Endometrial microvascular endothelial cells (primary cell): ENCODE data around the gene ATXN7L2. TPM values are rescaled to one million over a fixed set of nuclear protein-coding genes. Genes with fewer than 3 reads are reported as not detected.

Experiments used
- in situ Hi-C: cut with HindIII; loops from 2 replicates; pipeline ENCODE4 v1.10.0; 2017; ENCODE audit warnings: low sequenced_read_pairs, low pct_unique_long_range_greater_than_20kb; ENCODE audit errors: inconsistent ontology term
- total RNA-seq: library from RNA; depleted of rRNA; stranded (reverse); fragments of >200 nt; gene quantifications from one replicate; pipeline ENCODE4 v1.2.3, GENCODE V29; 2015; ENCODE audit errors: inconsistent ontology term

Gene ATXN7L2
- total RNA-seq, 1 donor from 2014 or later = 3.5 TPM

DNA sequence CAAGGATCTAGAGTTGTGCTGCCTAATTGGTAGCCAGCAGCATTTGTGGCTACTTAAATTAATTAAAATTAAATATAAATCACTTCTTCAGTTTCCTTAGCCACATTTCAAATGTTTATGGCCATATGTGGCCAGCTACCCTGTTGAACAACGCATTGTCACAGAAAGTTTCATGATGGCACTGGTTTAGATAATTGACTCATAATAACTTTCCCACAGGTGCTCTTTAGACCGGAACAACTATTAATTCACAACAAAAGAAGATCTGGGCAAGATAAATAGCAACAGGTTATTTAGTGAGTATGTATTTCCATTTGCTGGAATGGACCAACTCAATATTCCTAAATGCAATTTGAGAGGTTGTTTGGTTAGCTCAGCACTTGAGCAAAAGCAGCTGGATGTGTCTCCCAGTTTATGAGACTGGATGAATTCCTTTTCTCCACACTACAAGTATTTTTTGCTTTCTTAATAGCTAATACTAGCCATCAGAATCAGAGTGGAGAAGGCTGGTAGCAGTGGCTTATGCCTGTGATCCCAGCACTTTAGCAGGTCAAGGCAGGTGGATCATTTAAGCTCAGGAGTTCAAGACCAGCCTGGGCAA lies 29.5 kb downstream of the ATXN7L2 start:
- in situ Hi-C loops = no loop called here

DNA sequence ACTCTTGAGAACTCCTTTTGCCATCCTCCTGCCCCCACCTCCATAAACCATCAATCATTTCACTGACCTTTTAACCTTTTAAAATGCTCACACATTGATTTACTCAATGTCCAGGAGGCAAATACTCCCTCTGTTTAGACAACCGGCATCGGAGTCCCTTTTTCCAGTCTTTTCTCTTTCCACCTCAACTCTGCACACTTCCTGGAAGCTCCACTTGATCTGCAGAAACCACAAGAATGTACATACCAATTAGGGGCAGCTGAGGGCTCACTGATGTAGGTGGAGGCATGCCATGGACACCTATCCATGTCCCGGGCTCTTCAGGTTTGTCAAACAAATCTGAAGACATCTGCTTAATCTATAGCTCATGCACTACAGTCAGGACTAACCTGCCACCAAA lies 31.1 kb downstream of the ATXN7L2 start:
- in situ Hi-C loops = no loop called here

DNA sequence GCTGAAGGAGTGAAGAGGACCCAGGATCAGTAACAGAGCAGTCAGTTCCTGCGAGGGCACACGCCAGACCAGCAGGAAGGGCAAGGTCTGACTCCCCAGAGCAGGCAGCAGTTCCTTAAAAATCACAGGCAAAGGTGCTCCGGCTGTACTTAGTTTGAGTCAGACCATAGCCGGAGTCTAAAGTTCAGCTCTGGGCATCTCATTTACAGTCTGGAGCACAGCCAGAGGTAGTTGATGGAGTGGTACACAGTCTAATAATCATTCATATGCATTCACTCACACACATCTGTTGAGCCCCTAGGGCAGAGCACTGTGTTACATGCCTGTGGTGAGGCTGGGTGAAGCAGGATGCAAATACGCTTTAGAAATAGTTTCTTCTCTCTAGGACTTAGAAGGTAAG lies 33.2 kb downstream of the ATXN7L2 start:
- in situ Hi-C loops = no loop called here

DNA sequence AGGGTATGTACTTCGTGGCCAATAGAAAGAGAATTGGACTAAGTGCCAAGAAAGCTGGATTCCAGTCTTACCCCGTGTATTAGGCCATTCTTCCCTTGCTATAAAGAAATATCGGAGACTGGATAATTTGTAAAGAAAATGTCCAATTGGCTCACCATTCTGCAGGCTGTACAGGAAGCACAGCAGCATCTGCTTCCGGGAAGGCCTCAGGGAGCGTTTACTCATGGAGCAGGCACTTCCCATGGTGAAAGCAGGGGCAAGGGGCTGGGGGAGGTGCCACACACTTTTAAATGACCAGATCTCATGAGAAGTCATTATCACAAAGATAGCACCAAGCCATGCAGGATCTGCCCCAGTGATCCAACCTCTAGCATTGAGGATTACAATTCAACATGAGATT lies 33.6 kb downstream of the ATXN7L2 start:
- in situ Hi-C loops = no loop called here

DNA sequence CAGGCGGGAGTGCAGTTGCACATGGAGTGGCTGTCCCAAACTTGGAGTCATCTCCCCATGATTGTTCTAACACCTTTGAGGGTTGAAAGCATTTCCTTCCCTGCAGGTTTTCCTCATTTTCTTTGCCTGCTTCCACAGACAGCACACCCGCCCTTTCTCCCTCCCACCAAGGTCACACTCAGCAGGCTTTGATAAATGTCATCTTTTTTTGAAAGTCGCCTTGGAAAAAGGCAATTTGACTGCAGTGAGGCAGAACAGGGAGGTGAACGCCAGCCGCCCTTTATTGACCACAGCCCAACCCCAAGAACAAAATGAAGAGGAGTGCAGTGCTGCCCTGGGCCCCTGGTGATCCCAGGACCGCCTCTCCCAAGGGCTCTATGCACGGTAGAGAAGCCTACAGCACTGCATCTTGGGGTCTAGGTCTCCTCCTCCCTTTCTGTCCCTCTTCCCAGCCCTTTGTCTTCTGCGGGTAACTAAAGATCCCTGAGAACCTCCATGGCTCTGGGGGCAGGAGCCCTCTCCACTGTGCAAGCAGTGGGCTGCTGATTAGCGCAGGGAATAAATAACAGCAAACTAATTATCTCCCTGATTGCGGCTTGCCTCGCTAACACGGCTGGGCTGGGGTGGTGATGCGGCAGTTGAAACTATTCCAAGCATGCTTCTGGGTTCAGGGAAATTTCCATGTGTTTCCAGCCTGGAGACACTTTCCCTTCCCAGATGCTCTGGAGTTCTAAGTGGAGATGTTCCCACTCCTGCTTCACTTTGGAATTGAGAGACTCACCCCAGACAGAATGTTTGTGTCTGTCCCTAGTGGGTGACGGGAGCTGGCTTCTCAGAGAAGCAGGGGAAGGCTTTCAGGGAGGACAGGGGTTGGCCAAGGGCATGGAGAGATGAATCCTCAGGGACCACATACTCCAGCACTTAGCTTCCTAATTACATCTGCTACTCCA lies 37.6 kb downstream of the ATXN7L2 start:
- in situ Hi-C loops = no loop called here

DNA sequence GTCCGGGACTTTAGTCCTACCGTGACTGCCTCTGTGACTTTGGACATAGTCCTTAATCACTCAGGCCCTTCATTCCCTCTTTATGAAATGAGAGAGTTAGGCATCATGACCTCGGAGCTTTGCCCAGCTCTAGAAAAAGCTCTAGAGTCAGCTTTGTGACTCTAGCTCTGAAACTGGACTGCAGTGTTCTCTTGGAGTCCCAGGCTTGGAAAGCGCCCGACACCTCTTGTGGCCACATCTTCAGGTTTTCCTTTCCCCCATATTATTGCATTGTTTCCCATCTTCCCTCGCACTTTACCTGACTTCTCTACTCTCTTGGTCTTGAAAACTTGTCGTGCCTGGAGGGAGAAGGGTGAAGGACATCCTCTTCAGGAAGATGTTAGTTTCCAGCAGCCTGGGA lies 38.3 kb downstream of the ATXN7L2 start:
- in situ Hi-C loops = no loop called here

DNA sequence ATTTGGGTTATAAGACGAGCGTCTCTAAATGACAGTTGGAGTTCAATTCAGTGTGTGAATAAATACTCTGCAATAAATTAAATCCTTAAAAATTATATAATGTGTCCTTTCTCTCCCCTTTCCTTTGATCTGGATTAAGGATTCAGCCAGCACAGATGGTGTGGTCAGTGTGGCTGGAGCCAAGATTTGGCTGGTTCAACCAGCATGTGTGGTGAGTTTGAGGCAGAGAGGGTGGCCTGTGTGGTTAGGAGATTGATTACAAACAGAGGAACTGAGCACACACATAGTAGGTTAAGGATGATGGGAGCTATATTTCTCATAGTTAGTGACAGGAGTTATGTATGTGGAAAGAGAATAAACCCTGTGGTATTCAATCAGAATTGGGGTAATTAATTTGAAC lies 40.0 kb downstream of the ATXN7L2 start:
- in situ Hi-C loops = no loop called here

DNA sequence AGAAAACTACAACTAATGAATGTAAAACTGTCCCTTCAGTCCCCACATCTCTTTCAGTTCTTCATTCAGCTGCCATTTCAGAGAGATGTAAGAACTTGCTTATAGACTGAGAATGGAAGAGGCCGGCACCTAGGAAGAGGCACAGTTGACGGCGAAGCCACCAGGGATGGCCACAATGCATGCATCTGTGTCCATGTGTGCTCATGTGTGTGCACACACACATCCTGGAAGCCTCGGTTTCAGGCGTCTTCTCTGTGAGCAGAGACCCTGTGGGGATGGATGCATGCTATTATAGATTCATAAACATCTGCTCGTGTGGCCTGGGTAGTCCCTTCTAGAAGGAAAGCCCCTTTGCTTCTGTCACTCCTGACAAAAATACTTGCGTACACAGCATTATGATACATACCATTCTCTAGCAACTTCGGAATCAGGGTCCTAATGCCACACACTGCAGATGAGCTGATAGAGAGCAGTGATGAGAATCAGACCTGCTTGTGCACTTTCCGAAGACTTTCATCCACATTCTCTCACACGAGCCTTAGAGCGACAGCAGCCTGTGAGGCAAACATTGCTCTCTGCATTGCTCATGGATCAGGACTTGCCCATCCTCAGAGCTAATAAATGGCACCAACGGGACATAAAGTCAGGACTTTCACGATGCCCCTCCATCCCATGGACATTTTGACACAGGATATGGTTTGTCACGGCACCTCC lies 43.5 kb downstream of the ATXN7L2 start:
- in situ Hi-C loops = no loop called here

DNA sequence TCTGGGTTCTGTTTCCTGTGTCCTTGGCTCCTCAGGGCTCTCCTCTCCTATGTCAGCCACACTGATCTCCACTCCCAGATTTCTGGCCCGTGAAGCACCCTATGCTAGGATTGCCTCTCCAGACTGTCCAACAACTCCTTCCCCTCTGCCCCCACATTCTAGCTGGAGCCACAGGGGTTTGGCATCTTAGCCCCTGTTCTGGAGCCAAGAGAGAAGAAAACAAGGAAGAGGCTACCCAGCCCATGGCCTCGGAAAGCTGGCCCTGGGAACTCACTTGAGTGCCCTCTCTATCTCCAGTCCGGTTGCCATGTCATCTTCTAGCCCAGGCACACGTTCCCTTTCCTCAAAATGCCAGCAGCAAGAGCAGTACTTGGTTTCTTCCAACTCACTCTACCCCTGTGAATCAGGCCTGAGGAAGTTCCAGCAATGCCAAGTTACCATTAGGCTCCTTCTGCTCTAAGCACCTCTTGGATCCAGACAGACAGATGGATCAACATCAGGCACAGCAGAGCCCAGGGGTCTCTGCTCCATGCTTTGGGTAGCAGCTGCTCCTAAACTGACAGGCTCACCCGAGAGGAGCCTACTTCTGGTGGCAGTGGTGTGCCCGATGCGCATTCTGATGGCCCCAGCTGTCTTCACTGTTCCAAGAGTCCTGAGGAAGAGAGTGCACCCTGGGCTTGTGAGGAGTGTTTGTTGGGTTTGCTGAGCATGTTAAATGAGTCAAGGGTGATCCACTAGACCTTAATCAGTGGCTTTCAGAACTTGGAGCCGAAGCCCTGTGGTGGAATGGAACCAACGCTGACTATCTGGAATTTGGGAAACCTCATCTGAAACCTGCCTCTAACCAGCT lies 44.4 kb downstream of the ATXN7L2 start:
- in situ Hi-C loops = no loop called here

DNA sequence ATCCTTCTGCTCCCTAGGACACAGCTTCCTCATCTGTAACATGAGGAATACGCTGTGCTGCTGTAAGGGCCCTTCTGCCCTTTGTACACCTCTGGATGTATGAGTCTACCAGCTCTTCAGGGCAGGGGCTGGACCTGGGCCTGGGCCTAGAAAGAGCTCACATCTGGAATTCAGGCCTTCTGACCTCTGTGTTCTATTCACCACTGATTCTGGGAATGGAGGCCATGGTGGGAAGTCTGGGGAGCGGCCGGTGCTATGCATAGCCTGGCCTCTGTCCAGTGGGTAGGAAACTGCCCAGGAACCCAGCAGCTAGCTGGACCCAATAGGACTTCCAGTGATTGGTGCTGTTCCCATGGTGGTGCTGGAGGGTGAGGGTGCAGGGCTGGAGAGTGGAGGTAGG lies 45.0 kb downstream of the ATXN7L2 start:
- in situ Hi-C loops = no loop called here

DNA sequence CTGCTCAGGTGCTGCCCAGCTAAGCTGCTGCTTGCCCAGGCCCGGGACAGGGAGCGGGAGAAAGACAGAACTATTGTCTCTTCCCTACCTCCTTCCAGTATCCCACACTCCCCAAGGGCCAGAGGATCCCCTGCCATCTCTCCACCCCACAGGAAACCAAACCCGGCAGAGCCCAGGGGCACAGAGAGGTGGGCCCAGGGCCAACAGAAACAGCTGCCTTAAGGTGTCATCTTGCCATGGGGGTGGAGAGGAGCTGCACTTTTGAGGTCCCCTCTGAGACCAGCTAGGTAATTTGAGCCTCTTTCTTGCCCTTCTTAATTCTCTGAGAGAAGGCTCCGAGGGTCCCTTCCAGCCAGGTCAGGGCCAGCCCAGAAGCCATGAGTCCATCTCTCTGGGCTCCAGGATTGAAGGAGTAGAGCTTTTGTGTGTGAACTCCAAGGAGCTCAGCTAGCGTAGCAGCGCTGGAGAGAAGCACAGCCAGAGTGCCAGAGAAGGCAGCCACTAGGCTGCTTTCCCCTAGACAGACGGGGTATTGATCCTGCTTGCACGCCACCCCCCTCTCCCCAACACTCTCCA lies 46.3 kb downstream of the ATXN7L2 start:
- in situ Hi-C loops = no loop called here

DNA sequence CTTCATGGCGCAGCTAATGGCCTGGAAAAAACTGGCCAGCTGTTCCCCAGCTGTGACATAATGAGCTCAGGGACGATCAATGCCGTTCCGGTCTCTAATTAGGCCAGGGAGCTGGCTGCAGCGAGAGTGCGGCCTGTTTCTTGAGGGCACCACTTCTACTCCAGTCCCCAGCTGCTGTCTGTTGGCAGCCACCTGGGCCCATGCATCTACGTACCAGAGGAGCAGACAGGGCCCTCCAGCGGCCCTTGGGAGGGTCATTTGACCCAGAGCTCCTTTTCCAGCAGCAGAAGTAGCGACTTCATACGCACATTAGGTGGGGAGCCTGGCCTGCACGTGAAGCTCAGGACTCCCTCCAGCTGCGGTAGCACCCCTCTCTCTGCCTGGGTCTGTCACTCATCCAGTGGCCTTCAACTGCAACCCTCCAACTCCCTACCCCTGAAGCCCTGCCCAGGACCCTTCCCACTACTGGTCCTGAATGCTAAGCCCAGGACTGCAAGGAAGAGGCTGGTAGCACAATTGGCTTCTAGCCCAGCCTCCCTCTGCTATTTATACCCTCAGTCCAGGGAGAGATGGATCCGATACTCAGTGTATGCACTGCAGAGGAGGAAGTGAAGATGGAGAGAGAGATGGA lies 46.9 kb downstream of the ATXN7L2 start:
- in situ Hi-C loops = no loop called here

DNA sequence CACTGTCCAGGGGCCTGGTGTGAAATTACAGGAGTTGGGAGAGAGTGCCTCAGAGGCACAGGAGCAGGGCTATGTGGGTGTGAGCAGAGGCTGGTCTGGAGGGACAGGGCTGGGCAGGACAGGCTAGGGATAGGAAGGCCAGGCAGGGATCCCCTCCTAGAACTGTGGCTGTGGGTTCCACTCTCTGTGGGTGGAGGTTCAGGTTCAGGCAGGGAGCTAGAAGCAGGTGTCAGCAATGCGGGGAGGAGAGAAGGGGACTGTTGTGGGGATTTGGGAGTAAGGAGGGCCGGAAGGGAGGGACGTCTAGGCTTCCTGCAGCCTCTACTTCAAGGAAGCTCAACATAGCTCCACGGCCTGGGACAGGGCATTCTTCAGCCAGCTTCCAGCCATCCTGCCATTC lies 47.7 kb downstream of the ATXN7L2 start:
- in situ Hi-C loops = no loop called here

DNA sequence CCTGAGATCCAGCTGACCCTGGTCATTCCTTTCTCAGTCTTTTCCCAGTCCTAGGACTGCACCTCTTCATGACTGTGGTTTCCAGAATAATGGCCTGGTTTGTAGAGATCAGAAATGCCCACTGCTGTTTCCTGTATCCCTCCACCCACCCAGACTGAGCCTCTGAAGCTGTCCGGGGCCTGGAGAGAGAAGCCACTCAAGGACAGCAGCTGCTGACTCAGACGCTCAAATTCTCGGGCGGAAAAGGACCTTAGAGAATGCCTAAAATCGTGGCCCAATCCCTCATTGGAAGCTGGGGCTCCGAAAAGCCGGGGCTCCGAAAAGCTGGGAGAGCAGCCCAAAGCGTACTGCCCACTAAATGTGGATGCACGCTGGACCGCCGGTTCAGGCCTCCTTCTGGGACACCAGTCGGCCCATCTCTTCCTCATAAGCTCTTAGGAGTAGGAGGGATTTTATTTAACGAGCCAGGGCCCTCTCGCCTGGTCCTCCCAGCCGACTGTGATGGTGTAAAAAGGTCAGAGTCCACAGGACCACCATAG lies 48.2 kb downstream of the ATXN7L2 start:
- in situ Hi-C loops = no loop called here

DNA sequence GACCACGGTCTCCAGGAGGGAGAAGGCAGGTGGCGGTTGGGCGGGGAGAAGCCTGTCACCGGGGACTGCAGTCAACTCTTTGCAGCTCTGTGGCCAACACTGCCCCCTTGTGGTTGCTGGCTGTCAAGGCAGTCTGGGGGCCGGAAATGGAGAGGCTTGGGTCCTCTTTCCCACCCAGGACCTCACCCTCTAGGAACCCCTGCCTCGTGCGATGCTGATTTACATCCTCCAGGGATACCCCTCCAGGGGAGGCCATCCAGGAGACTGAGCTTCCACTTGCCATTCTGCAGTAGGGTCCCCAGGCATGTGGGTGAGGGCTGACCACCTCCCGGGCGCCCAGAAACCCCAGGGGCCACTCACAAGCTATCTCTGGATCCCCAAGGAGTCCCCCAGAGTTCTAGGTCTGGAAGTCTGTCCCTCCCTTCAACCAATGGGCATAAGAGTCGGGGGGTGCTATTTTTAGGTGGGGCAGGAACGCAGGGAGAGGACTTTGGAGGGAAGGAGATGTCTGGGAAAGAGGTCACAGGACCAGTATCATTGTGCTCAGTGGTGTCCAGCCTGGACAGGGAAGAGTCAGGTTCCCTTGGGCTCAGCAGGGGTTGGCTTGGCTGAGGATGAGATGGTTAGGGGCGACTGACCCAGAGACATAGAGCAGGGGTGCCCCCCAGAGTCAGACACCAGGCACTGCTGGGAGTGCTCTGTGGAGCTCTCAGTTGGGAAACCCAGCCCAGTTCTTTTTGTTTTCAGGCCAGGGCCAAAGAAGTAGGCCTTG lies 48.8 kb downstream of the ATXN7L2 start:
- in situ Hi-C loops = no loop called here

DNA sequence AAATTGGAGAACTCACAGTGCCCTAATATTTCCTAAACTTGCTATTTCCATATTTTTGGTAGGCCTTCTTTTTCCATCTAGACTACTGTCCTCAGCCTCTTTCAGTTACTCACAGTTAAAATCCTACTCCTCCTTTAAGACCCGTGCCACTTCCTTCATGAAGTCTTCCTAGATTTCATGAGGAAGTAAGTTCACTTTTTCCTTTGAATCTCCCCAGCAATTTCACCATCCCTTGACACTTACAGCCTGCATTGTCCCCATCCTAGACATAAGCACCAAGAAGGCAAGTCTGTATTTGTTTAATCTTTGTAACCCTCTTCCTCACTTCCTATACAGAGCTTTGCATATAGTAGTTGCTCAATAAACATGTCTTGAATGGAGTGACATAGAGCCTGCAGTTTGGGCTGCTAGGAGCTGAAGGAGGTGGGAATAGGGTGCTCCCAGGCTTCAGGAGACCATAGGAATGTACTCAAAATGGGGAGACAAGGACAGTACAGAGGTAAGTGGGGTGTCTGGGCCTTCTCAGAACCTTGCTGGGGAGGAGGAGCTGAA lies 50.7 kb downstream of the ATXN7L2 start:
- in situ Hi-C loops = no loop called here

DNA sequence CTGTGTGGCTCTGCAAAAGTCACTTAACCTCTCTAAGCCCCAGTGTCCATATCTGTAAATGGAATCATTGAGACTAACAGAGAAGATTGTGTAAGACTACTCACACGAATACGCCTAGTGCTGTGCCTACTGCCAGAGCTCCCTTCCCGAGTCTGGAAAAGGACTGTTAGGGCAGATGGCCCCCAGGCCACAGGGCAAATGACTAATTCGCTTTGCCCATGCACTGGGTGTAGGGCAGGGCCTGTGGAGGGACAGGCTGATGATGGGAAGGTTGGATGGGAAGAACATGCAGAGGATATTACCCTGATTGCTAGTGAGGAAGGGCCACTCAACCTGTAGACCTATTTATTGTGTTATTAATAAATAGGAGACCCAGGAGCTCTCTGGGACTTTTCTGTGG lies 51.8 kb downstream of the ATXN7L2 start:
- in situ Hi-C loops = no loop called here
